NK-92 treated with Interleukin-12 subunit alpha and Interleukin-12 subunit beta, amount 100 ng/mL, for 24 hours (cell line): ENCODE measurements around the gene MPST.

Experiments used
- DNase-seq: peaks from one replicate; lab custom pipeline; 2025; lab: John Stamatoyannopoulos, UW

MPST gene

GRCh38 chr22:37023743-37024338, 4.3 kb downstream of the MPST start:
- DNase-seq, result no peak

GRCh38 chr22:37024339-37025157, 5.0 kb downstream of the MPST start:
- no peak for DNase-seq

GRCh38 chr22:37025500-37026070, 6.0 kb downstream of the MPST start:
- no peak for DNase-seq

- no peak for DNase-seq
These were observed 6.8 kb downstream of the MPST start for GRCh38 chr22:37026325-37026724.

GRCh38 chr22:37027556-37027955, 8.0 kb downstream of the MPST start:
- no peak for DNase-seq

GRCh38 chr22:37028692-37029674, 9.4 kb downstream of the MPST start:
- no peak for DNase-seq

- no peak for DNase-seq
These were observed 11.2 kb downstream of the MPST start for GRCh38 chr22:37030560-37031281.

GRCh38 chr22:37032134-37032534, 12.6 kb downstream of the MPST start:
- no peak for DNase-seq

GRCh38 chr22:37032535-37033460, 13.3 kb downstream of the MPST start:
- DNase-seq, result no peak

GRCh38 chr22:37033605-37034430, 14.3 kb downstream of the MPST start:
- no peak for DNase-seq

GRCh38 chr22:37036655-37037377, 17.3 kb downstream of the MPST start:
- no peak for DNase-seq

GRCh38 chr22:37037669-37038068, 18.1 kb downstream of the MPST start:
- DNase-seq, result no peak

GRCh38 chr22:37039466-37039865, 19.9 kb downstream of the MPST start:
- DNase-seq, result no peak

GRCh38 chr22:37043209-37043827, 23.8 kb downstream of the MPST start:
- DNase-seq, result no peak

GRCh38 chr22:37043828-37044538, 24.4 kb downstream of the MPST start:
- DNase-seq, result peak; percentile 18

- no peak for DNase-seq
These were observed 25.4 kb downstream of the MPST start for GRCh38 chr22:37044634-37045625.
